ENCODE measurements around the gene HOXB4. TPM values are rescaled to one million over a fixed set of nuclear protein-coding genes. Genes with fewer than 3 reads are reported as not detected.

The HOXB4 gene
- total RNA-seq, 4 donors from 2014 or later, result 0.18 to 1.8 (median 0.51) TPM

GRCh38 chr17:48559840-48560817 lies 18.0 kb downstream of the HOXB4 start:
- Histone ChIP-seq H3K36me3 (no peaks in the 10 kb centered on the region), H3K27me3 (peaks cover 11 to 12% (median 11%) of the 10 kb centered on the region in 3 donors), H3K27ac (no peak overlapping the region), H3K9me3 (no peaks in the 10 kb centered on the region), H3K4me3 (no peak overlapping the region), H3K4me1 (peaks cover 2 to 13% of the 10 kb centered on the region in 2 donors)
- intact Hi-C loops (cut with DNase I; ENCODE audit: low total_unique reads) (no loop called here), in situ Hi-C loops (cut with MboI; ENCODE audit: low sequenced_read_pairs in 4 of 4) (no loop called here)
- no peak for ATAC-seq
- TF ChIP-seq CTCF (IDR thresholded peaks at IDR 0.05 in 4 of 5, conservative IDR thresholded peaks at IDR 0.05 in 1 of 5) (no peak), POLR2A (IDR thresholded peaks at IDR 0.05) (no peak)
- DNase-seq, result no peak

- Histone ChIP-seq H3K4me3 (no peak overlapping the region), H3K36me3 (no peaks in the 10 kb centered on the region), H3K9me3 (no peaks in the 10 kb centered on the region), H3K27me3 (peaks cover 4 to 15% (median 8%) of the 10 kb centered on the region in 3 donors), H3K4me1 (peaks cover 3 to 13% of the 10 kb centered on the region in 2 donors), H3K27ac (no peak overlapping the region)
- intact Hi-C loops (cut with DNase I; ENCODE audit: low total_unique reads), result no loop called here
- in situ Hi-C loops (cut with MboI; ENCODE audit: low sequenced_read_pairs in 4 of 4), result no loop called here
- no peak for TF ChIP-seq CTCF (IDR thresholded peaks at IDR 0.05 in 4 of 5, conservative IDR thresholded peaks at IDR 0.05 in 1 of 5)
- no peak for TF ChIP-seq POLR2A (IDR thresholded peaks at IDR 0.05)
- ATAC-seq (no peak), DNase-seq (no peak)
These were observed 18.9 kb downstream of the HOXB4 start for GRCh38 chr17:48559122-48559839.

- no peaks in the 10 kb centered on the region for H3K9me3 ChIP-seq
- H3K4me1 ChIP-seq, result peaks cover 6 to 16% of the 10 kb centered on the region in 2 donors
- no peak for TF ChIP-seq POLR2A (IDR thresholded peaks at IDR 0.05)
- TF ChIP-seq CTCF (IDR thresholded peaks at IDR 0.05 in 4 of 5, conservative IDR thresholded peaks at IDR 0.05 in 1 of 5), result no peak
- intact Hi-C loops (cut with DNase I; ENCODE audit: low total_unique reads), result no loop called here
- H3K36me3 ChIP-seq, result no peaks in the 10 kb centered on the region
- no peak overlapping the region for H3K4me3 ChIP-seq
- no peak overlapping the region for H3K27ac ChIP-seq
- H3K27me3 ChIP-seq, result peaks cover 4 to 14% (median 11%) of the 10 kb centered on the region in 3 donors
- in situ Hi-C loops (cut with MboI; ENCODE audit: low sequenced_read_pairs in 4 of 4), result no loop called here
- DNase-seq (no peak), ATAC-seq (no peak)
These were observed 19.4 kb downstream of the HOXB4 start for GRCh38 chr17:48558831-48559121.

DNA sequence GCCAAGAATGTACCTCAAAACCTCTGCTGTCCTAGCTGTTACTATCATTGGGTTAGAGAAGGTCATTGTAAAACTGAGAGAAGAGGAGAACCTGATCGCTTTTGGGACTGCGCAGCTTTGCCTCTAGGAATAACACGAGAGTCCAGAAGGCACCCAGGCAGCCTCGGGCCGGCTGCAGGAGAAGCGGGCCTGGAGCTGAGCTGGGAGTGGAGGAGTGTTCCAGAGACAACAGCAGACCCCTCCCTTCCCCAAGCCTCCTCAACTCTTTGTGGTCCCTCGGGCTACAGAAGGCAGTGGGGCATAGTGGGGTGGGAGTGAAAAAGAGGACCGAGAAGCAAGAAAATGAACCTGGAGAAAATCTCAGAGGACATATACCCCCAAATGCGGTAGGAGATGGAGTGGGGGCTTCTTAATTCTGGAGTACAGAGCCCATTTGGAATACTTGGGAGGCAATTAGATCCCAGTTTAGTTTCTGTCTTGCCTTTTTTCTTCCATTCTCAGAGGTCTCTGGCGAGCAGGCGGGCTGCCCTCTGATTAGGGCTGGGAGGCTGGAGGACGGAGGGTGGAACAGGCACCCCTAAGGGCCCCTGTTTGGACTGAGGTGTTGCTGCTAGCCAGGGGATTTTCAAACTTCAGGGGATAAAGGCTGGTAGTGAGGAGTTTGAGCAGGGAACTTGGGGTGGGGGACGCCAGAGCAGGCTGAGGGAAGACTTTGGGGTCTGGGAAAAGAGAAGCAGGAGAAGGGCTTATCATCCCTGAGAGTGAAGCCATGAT lies 19.9 kb downstream of the HOXB4 start:
- no peak for ATAC-seq
- Histone ChIP-seq H3K36me3 (no peaks in the 10 kb centered on the region), H3K27ac (no peak overlapping the region), H3K9me3 (no peaks in the 10 kb centered on the region), H3K4me1 (peaks cover 6 to 19% of the 10 kb centered on the region in 2 donors), H3K4me3 (no peak overlapping the region), H3K27me3 (peaks cover 4 to 14% (median 13%) of the 10 kb centered on the region in 3 donors)
- no peak for TF ChIP-seq CTCF (IDR thresholded peaks at IDR 0.05 in 4 of 5, conservative IDR thresholded peaks at IDR 0.05 in 1 of 5)
- TF ChIP-seq POLR2A (IDR thresholded peaks at IDR 0.05), result no peak
- intact Hi-C loops (cut with DNase I; ENCODE audit: low total_unique reads), result no loop called here
- no peak for DNase-seq
- in situ Hi-C loops (cut with MboI; ENCODE audit: low sequenced_read_pairs in 4 of 4), result no loop called here

Data from gastrocnemius medialis (tissue), 4 donors.